Upper lobe of right lung (tissue), 1 donor: Measurements from ENCODE around the gene ACTG2. TPM values are rescaled to one million over a fixed set of nuclear protein-coding genes. Genes with fewer than 3 reads are reported as not detected.

Experiments used
- ATAC-seq: fragments of 200-7000 bp; cut with Tn5 transposase; one replicate; pipeline ENCODE4 v1.9.1; 2020; ENCODE audit warnings: mild to moderate bottlenecking, moderate library complexity
- DNase-seq: peaks from one replicate; pipeline ENCODE4 v3.0.0-alpha.2; 2020
- H3K27ac ChIP-seq: fragments of 200-600 bp; one replicate; pipeline ENCODE4 v1.8.0; 2022
- H3K27me3 ChIP-seq: fragments of 200-600 bp; one replicate; pipeline ENCODE4 v1.8.0; 2022; ENCODE audit warnings: mild to moderate bottlenecking
- H3K36me3 ChIP-seq: fragments of 200-600 bp; one replicate; pipeline ENCODE4 v1.8.0; 2022
- H3K4me1 ChIP-seq: fragments of 200-600 bp; one replicate; pipeline ENCODE4 v1.8.0; 2022
- H3K4me3 ChIP-seq: fragments of 200-600 bp; one replicate; pipeline ENCODE4 v1.8.0; 2022; ENCODE audit warnings: mild to moderate bottlenecking
- H3K9me3 ChIP-seq: fragments of 200-600 bp; one replicate; pipeline ENCODE4 v1.8.0; 2022
- CTCF ChIP-seq: fragments of 200-600 bp; IDR thresholded peaks from one replicate; pipeline ENCODE4 v1.8.0; 2022; ENCODE audit warnings: antibody characterized with exemption
- intact Hi-C: fragments of 100-400 bp; cut with DNase I; formaldehyde crosslinking; loops from one replicate; pipeline ENCODE4 v1.11.0; 2022
- total RNA-seq: library from RNA; stranded (reverse); fragmentation: NEBNext Ultra II Directional; extraction: Animal tissue kit (Norgen Biotek cat#: 25700); gene quantifications from one replicate; pipeline ENCODE4 v1.2.1, GENCODE V29; 2021
- donor health status: DM: no; HTN: yes; CAD: no; lungs with severe emphysema.

ACTG2 gene
- total RNA-seq, 1 donor from 2014 or later, result 37.9 TPM

- Histone ChIP-seq H3K27ac (no peak overlapping the region), H3K36me3 (peaks cover 38% of the 10 kb centered on the region), H3K4me3 (no peak overlapping the region), H3K27me3 (no peaks in the 10 kb centered on the region), H3K9me3 (no peaks in the 10 kb centered on the region), H3K4me1 (no peaks in the 10 kb centered on the region)
- no peak for DNase-seq
- no peak for TF ChIP-seq CTCF
- no peak for ATAC-seq
- intact Hi-C loops, result no loop called here
These were observed 49.9 kb downstream of the ACTG2 start for GRCh38 chr2:73942664-73943063.

GRCh38 chr2:73944714-73945113 lies 51.9 kb downstream of the ACTG2 start:
- TF ChIP-seq CTCF, result no peak
- H3K4me3 ChIP-seq, result no peak overlapping the region
- DNase-seq (no peak), ATAC-seq (no peak)
- H3K36me3 ChIP-seq, result peaks cover 58% of the 10 kb centered on the region
- peaks cover 10% of the 10 kb centered on the region for H3K4me1 ChIP-seq
- H3K27ac ChIP-seq, result no peak overlapping the region
- H3K27me3 ChIP-seq, result no peaks in the 10 kb centered on the region
- intact Hi-C loops, result no loop called here
- H3K9me3 ChIP-seq, result no peaks in the 10 kb centered on the region

GRCh38 chr2:73946215-73946614 lies 53.4 kb downstream of the ACTG2 start:
- no peak for ATAC-seq
- no peak for TF ChIP-seq CTCF

GRCh38 chr2:73946666-73947065 lies 53.9 kb downstream of the ACTG2 start:
- H3K9me3 ChIP-seq, result no peaks in the 10 kb centered on the region
- intact Hi-C loops, result no loop called here
- no peak for TF ChIP-seq CTCF
- H3K36me3 ChIP-seq, result peaks cover 74% of the 10 kb centered on the region
- no peak overlapping the region for H3K27ac ChIP-seq
- no peak for DNase-seq
- peaks cover 10% of the 10 kb centered on the region for H3K4me1 ChIP-seq
- H3K4me3 ChIP-seq, result no peak overlapping the region
- peak; percentile 69 for ATAC-seq
- no peaks in the 10 kb centered on the region for H3K27me3 ChIP-seq

More at GRCh38 chr2:73946215-73946614, 53.4 kb downstream of the ACTG2 start:
- DNase-seq, result no peak
- intact Hi-C loops, result no loop called here
- Histone ChIP-seq H3K27me3 (no peaks in the 10 kb centered on the region), H3K4me1 (peaks cover 10% of the 10 kb centered on the region), H3K27ac (no peak overlapping the region), H3K9me3 (no peaks in the 10 kb centered on the region), H3K36me3 (peaks cover 71% of the 10 kb centered on the region), H3K4me3 (no peak overlapping the region)

GRCh38 chr2:73947412-73948018 lies 54.7 kb downstream of the ACTG2 start:
- Histone ChIP-seq H3K4me3 (no peak overlapping the region), H3K36me3 (peaks cover 75% of the 10 kb centered on the region), H3K9me3 (no peaks in the 10 kb centered on the region), H3K4me1 (peaks cover 16% of the 10 kb centered on the region), H3K27me3 (no peaks in the 10 kb centered on the region), H3K27ac (no peak overlapping the region)
- no peak for TF ChIP-seq CTCF
- no peak for DNase-seq
- intact Hi-C loops, result no loop called here
- ATAC-seq, result no peak

- Histone ChIP-seq H3K27ac (no peak overlapping the region), H3K27me3 (no peaks in the 10 kb centered on the region), H3K4me1 (peaks cover 20% of the 10 kb centered on the region), H3K9me3 (no peaks in the 10 kb centered on the region), H3K36me3 (peaks cover 81% of the 10 kb centered on the region), H3K4me3 (no peak overlapping the region)
- no peak for TF ChIP-seq CTCF
- intact Hi-C loops, result no loop called here
- no peak for DNase-seq
- no peak for ATAC-seq
These were observed 57.0 kb downstream of the ACTG2 start for GRCh38 chr2:73949802-73950201.
